Stomach smooth muscle (tissue), 2 donors: Measurements from ENCODE around the gene UMAD1.

ENCODE experiments used
- H3K27ac ChIP-seq: one replicate; pipeline ENCODE4 v1.7.0; 2013; ENCODE audit warnings: mild to moderate bottlenecking, low read length, inconsistent platforms
- H3K27me3 ChIP-seq, 2 donors: one replicate each; pipeline ENCODE4 v1.7.0; 2013; ENCODE audit warnings: low read length in 2 of 2; ENCODE audit not compliant: insufficient read depth in 2 of 2, control insufficient read depth in 1 of 2
- H3K36me3 ChIP-seq, 2 donors: one replicate each; pipeline ENCODE4 v1.7.0; 2013; ENCODE audit warnings: low read length in 2 of 2; ENCODE audit not compliant: control insufficient read depth in 2 of 2, insufficient read depth in 2 of 2
- H3K4me1 ChIP-seq: one replicate; pipeline ENCODE4 v1.7.0; 2013; ENCODE audit warnings: low read length; ENCODE audit not compliant: control insufficient read depth, insufficient read depth
- H3K4me3 ChIP-seq, 2 donors: one replicate each; pipeline ENCODE4 v1.7.0; 2013; ENCODE audit warnings: low read length in 2 of 2
- H3K9ac ChIP-seq, 2 donors: one replicate each; pipeline ENCODE4 v1.7.0; 2013; ENCODE audit warnings: low read length in 2 of 2, mild to moderate bottlenecking in 1 of 2
- H3K9me3 ChIP-seq, 2 donors: one replicate each; pipeline ENCODE4 v1.7.0; 2013; ENCODE audit warnings: low read length in 2 of 2; ENCODE audit not compliant: control insufficient read depth in 2 of 2
- donor health status: healthy.
- donor health status: Pancreatic carcinoma.

UMAD1 gene

GRCh38 chr7:7764520-7765396 is 124.2 kb downstream of the UMAD1 start:
- H3K9ac ChIP-seq = no peak overlapping the region
- no peaks in the 10 kb centered on the region for H3K27me3 ChIP-seq
- no peaks in the 10 kb centered on the region for H3K36me3 ChIP-seq
- no peak overlapping the region for H3K4me3 ChIP-seq
- H3K4me1 ChIP-seq = peaks cover 14% of the 10 kb centered on the region
- peak overlapping the region; percentile 2 for H3K27ac ChIP-seq
- no peaks in the 10 kb centered on the region for H3K9me3 ChIP-seq

- Histone ChIP-seq H3K27me3 (no peaks in the 10 kb centered on the region), H3K36me3 (no peaks in the 10 kb centered on the region), H3K4me3 (no peak overlapping the region), H3K9ac (no peak overlapping the region), H3K4me1 (peaks cover 17% of the 10 kb centered on the region), H3K9me3 (no peaks in the 10 kb centered on the region), H3K27ac (no peak overlapping the region)
These were observed 124.9 kb downstream of the UMAD1 start for GRCh38 chr7:7765422-7765821.

GRCh38 chr7:7766671-7767070 is 126.1 kb downstream of the UMAD1 start:
- H3K4me3 ChIP-seq = no peak overlapping the region
- no peak overlapping the region for H3K9ac ChIP-seq
- H3K27me3 ChIP-seq = no peaks in the 10 kb centered on the region
- H3K4me1 ChIP-seq = peaks cover 14% of the 10 kb centered on the region
- H3K27ac ChIP-seq = no peak overlapping the region
- H3K36me3 ChIP-seq = no peaks in the 10 kb centered on the region
- no peaks in the 10 kb centered on the region for H3K9me3 ChIP-seq

- H3K9ac ChIP-seq = no peak overlapping the region
- peaks cover 10% of the 10 kb centered on the region for H3K4me1 ChIP-seq
- H3K4me3 ChIP-seq = peak overlapping the region in 1 of 2 donors; percentile 57
- no peaks in the 10 kb centered on the region for H3K9me3 ChIP-seq
- peak overlapping the region; percentile 46 for H3K27ac ChIP-seq
- H3K27me3 ChIP-seq = no peaks in the 10 kb centered on the region
- no peaks in the 10 kb centered on the region for H3K36me3 ChIP-seq
These were observed 128.6 kb downstream of the UMAD1 start for GRCh38 chr7:7768977-7769709.

- Histone ChIP-seq H3K4me1 (peaks cover 10% of the 10 kb centered on the region), H3K4me3 (peak overlapping the region; percentile 22 to 47), H3K9ac (no peak overlapping the region), H3K27ac (no peak overlapping the region), H3K36me3 (no peaks in the 10 kb centered on the region), H3K27me3 (no peaks in the 10 kb centered on the region), H3K9me3 (no peaks in the 10 kb centered on the region)
These were observed 129.4 kb downstream of the UMAD1 start for GRCh38 chr7:7769710-7770627.

- Histone ChIP-seq H3K27ac (no peak overlapping the region), H3K4me1 (peaks cover 10% of the 10 kb centered on the region), H3K9me3 (no peaks in the 10 kb centered on the region), H3K36me3 (no peaks in the 10 kb centered on the region), H3K4me3 (no peak overlapping the region), H3K27me3 (no peaks in the 10 kb centered on the region), H3K9ac (no peak overlapping the region)
These were observed 130.9 kb downstream of the UMAD1 start for GRCh38 chr7:7771452-7771851.

- Histone ChIP-seq H3K4me1 (peaks cover 10% of the 10 kb centered on the region), H3K27me3 (no peaks in the 10 kb centered on the region), H3K9me3 (no peaks in the 10 kb centered on the region), H3K9ac (peak overlapping the region in 1 of 2 donors; percentile 25), H3K27ac (no peak overlapping the region), H3K36me3 (no peaks in the 10 kb centered on the region), H3K4me3 (peak overlapping the region; percentile 1 to 64)
These were observed 131.9 kb downstream of the UMAD1 start for GRCh38 chr7:7772397-7772821.

GRCh38 chr7:7773334-7774309 is 133.1 kb downstream of the UMAD1 start:
- Histone ChIP-seq H3K9ac (no peak overlapping the region), H3K4me3 (no peak overlapping the region), H3K4me1 (peaks cover 6% of the 10 kb centered on the region), H3K36me3 (no peaks in the 10 kb centered on the region), H3K9me3 (no peaks in the 10 kb centered on the region), H3K27ac (no peak overlapping the region), H3K27me3 (no peaks in the 10 kb centered on the region)

GRCh38 chr7:7779888-7780287 is 139.3 kb downstream of the UMAD1 start:
- Histone ChIP-seq H3K9me3 (no peaks in the 10 kb centered on the region), H3K9ac (no peak overlapping the region), H3K27me3 (no peaks in the 10 kb centered on the region), H3K27ac (no peak overlapping the region), H3K36me3 (no peaks in the 10 kb centered on the region), H3K4me1 (no peaks in the 10 kb centered on the region), H3K4me3 (no peak overlapping the region)
